HCT116 (cell line): ENCODE results near the gene UBE2Q2. TPM values are rescaled to one million over a fixed set of nuclear protein-coding genes. Genes with fewer than 3 reads are reported as not detected.
"Not testable (repeated sequence)": the region's sequence is repeated elsewhere in the genome, so short reads cannot be mapped to it uniquely, and the experiment has no call there.

Experiments
- ATAC-seq: fragments of 200-7000 bp; cut with Tn5 transposase; 2 replicates; pipeline ENCODE4 v1.9.1; 2020; ENCODE audit warnings: mild to moderate bottlenecking, moderate library complexity
- BruUV-seq: library from RNA; stranded (reverse); fragments of 400-500 nt; replicated peaks from 2 replicates; lab custom pipeline; 2021; lab: Mats Ljungman, UMichigan
- CTCF ChIA-PET: fragments of 300-600 bp; sonication (Branson Sonifier 250); formaldehyde crosslinking; loops from one replicate; lab custom pipeline; 2021; ENCODE audit warnings: antibody characterized with exemption; lab: Charles Lee
- POLR2A ChIA-PET: fragments of 300-600, 350-600 bp; sonication (Branson Sonifier 250); formaldehyde crosslinking; loops from one replicate; lab custom pipeline; 2021; ENCODE audit warnings: antibody characterized with exemption; lab: Charles Lee
- RAD21 ChIA-PET, 2 experiments: fragments of 300-600 bp; sonication (Branson Sonifier 250); formaldehyde crosslinking; loops; one replicate each; lab custom pipeline; 2023; ENCODE audit warnings: low total read pairs in 2 of 2; ENCODE audit not compliant: uncharacterized antibody in 2 of 2, unreplicated experiment in 2 of 2, low non-redundant PET in 1 of 2; lab: Charles Lee
- DNase-seq: peaks from one replicate; pipeline ENCODE4 v3.0.0-alpha.2; 2010; ENCODE audit warnings: low read depth, low spot score
- H2AFZ ChIP-seq: fragments of 200-600 bp; shearing (Covaris generic), sonication (generic); 2 replicates; pipeline ENCODE4 v1.6.1; 2017; ENCODE audit warnings: low read depth, mixed run types, mixed read lengths, antibody characterized with exemption, low read length; ENCODE audit not compliant: poor library complexity, severe bottlenecking
- H3K27ac ChIP-seq: 2 replicates; pipeline ENCODE4 v1.5.1; 2012; ENCODE audit warnings: low read depth, low read length
- H3K27me3 ChIP-seq: fragments of 200-600 bp; sonication (generic); 2 replicates; pipeline ENCODE4 v1.6.1; 2016; ENCODE audit warnings: mixed run types, low read length, mixed read lengths; ENCODE audit not compliant: insufficient read depth
- H3K36me3 ChIP-seq, 2 experiments: fragments of 200-500 bp in 1 of 2; fragments of 200-600 bp in 1 of 2; sonication (Bioruptor generic) in 1 of 2; sonication (generic) in 1 of 2; 2 replicates each; pipeline versions ENCODE4 v1.5.1 to v1.6.1; 2014 to 2016; ENCODE audit warnings: low read length in 2 of 2, inconsistent platforms in 1 of 2, mixed read lengths in 1 of 2, mixed run types in 1 of 2; ENCODE audit not compliant: insufficient read depth in 2 of 2, control insufficient read depth in 1 of 2
- H3K4me1 ChIP-seq, 2 experiments: fragments of 200-600 bp in 1 of 2; sonication (generic) in 1 of 2; 2 replicates each; pipeline versions ENCODE4 v1.5.1 to v1.6.1; 2012 to 2017; ENCODE audit warnings: low read length in 2 of 2, inconsistent platforms in 1 of 2, mild to moderate bottlenecking in 1 of 2, mixed read lengths in 1 of 2, mixed run types in 1 of 2, moderate library complexity in 1 of 2; ENCODE audit not compliant: insufficient read depth in 2 of 2, control insufficient read depth in 1 of 2
- H3K4me2 ChIP-seq: fragments of 200-600 bp; sonication (generic); 2 replicates; pipeline ENCODE4 v1.6.1; 2017; ENCODE audit warnings: mixed run types, low read length, mixed read lengths
- H3K4me3 ChIP-seq, 2 experiments: fragments of 200-600 bp in 1 of 2; sonication (generic) in 1 of 2; replicated peaks in 1 of 2; 2 replicates each; pipeline ENCODE4 v1.5.1; 2011 to 2016; ENCODE audit warnings: low read length in 2 of 2, control low read depth in 1 of 2, low read depth in 1 of 2, mild to moderate bottlenecking in 1 of 2, mixed read lengths in 1 of 2, mixed run types in 1 of 2
- H3K79me2 ChIP-seq: fragments of 200-600 bp; sonication (generic); 2 replicates; pipeline ENCODE4 v1.6.1; 2017; ENCODE audit warnings: mild to moderate bottlenecking, mixed run types, low read length, moderate library complexity, mixed read lengths; ENCODE audit not compliant: insufficient read depth
- H3K9ac ChIP-seq: fragments of 200-600 bp; sonication (generic); 2 replicates; pipeline ENCODE4 v1.6.1; 2016; ENCODE audit warnings: low read length, mixed read lengths
- H3K9me2 ChIP-seq: fragments of 200-600 bp; sonication (generic), shearing (Covaris generic); 2 replicates; pipeline ENCODE4 v1.6.1; 2017; ENCODE audit warnings: mixed run types, mild to moderate bottlenecking, moderate library complexity; ENCODE audit not compliant: insufficient read depth
- H3K9me3 ChIP-seq, 2 experiments: fragments of 200-500 bp in 1 of 2; fragments of 200-600 bp in 1 of 2; sonication (Bioruptor generic) in 1 of 2; sonication (generic) in 1 of 2; 2 replicates each; pipeline ENCODE4 v1.6.1; 2014 to 2017; ENCODE audit warnings: low read length in 2 of 2, mixed read lengths in 2 of 2, inconsistent platforms in 1 of 2, low read depth in 1 of 2, mild to moderate bottlenecking in 1 of 2, mixed run types in 1 of 2, moderate library complexity in 1 of 2; ENCODE audit not compliant: control insufficient read depth in 1 of 2, insufficient read depth in 1 of 2
- H4K20me1 ChIP-seq: fragments of 200-600 bp; sonication (generic), shearing (Covaris generic); 2 replicates; pipeline ENCODE4 v1.6.1; 2017; ENCODE audit warnings: mixed run types, mild to moderate bottlenecking, moderate library complexity; ENCODE audit not compliant: insufficient read depth
- ATF3 ChIP-seq: IDR thresholded peaks from 2 replicates; pipeline ENCODE4 v1.6.1; 2012
- CBX3 ChIP-seq: IDR thresholded peaks from 2 replicates; pipeline ENCODE4 v1.6.1; 2012; ENCODE audit warnings: low read depth
- ELF1 ChIP-seq: IDR thresholded peaks from 2 replicates; pipeline ENCODE4 v1.6.1; 2012; ENCODE audit warnings: low read depth, borderline replicate concordance
- EZH2 ChIP-seq: fragments of 200-600 bp; sonication (generic); IDR thresholded peaks from 2 replicates; pipeline ENCODE4 v1.6.1; 2017; ENCODE audit warnings: antibody characterized with exemption, mixed run types
- EZH2phosphoT487 ChIP-seq: fragments of 200-600 bp; IDR thresholded peaks from 2 replicates; pipeline ENCODE4 v1.6.1; 2018; ENCODE audit warnings: antibody characterized with exemption, borderline replicate concordance
- JUND ChIP-seq: IDR thresholded peaks from 2 replicates; pipeline ENCODE4 v1.6.1; 2012
- POLR2A ChIP-seq: IDR thresholded peaks from 2 replicates; pipeline ENCODE4 v1.7.0; 2011; ENCODE audit warnings: borderline replicate concordance; ENCODE audit not compliant: insufficient read depth, insufficient read length; ENCODE audit errors: extremely low read depth
- POLR2AphosphoS5 ChIP-seq: IDR thresholded peaks from 2 replicates; pipeline ENCODE4 v1.6.1; 2011; ENCODE audit warnings: mild to moderate bottlenecking, low read depth, low read length, moderate library complexity
- RAD21 ChIP-seq: IDR thresholded peaks from 2 replicates; pipeline ENCODE4 v1.6.1; 2012; ENCODE audit warnings: low read depth, mild to moderate bottlenecking
- ZFX ChIP-seq: fragments of 450-650 bp; IDR thresholded peaks from 2 replicates; pipeline ENCODE4 v1.6.1; 2017
- ZNF274 ChIP-seq: fragments of 200-500 bp; sonication (Bioruptor generic); IDR thresholded peaks from 2 replicates; pipeline ENCODE4 v1.6.1; 2014; ENCODE audit warnings: mild to moderate bottlenecking, low read depth, low read length, inconsistent platforms
- intact Hi-C: fragments of 100-400 bp; cut with micrococcal nuclease; formaldehyde crosslinking; loops from 2 replicates; pipeline ENCODE4 v1.10.0; 2022
- total RNA-seq: library from RNA; stranded (reverse); gene quantifications from one replicate; pipeline ENCODE4 v1.2.1, GENCODE V29; 2021; ENCODE audit not compliant: unreplicated experiment
- TF ChIP-seq, protein P1 (sequence below): IDR thresholded peaks from 2 replicates; pipeline ENCODE4 v1.6.1; 2011; ENCODE audit warnings: mild to moderate bottlenecking, low read length, moderate library complexity; ENCODE audit not compliant: insufficient replicate concordance; ENCODE audit errors: extremely low read depth
- TF ChIP-seq, protein P2 (sequence below), 3 experiments: fragments of 200-600 bp in 1 of 3; sonication (generic) in 1 of 3; IDR thresholded peaks in 2 of 3; conservative IDR thresholded peaks in 1 of 3; 2 replicates each; pipeline ENCODE4 v1.5.1; 2012 to 2017; ENCODE audit warnings: low read depth in 2 of 3, low read length in 2 of 3, antibody characterized with exemption in 1 of 3, borderline replicate concordance in 1 of 3, control low read depth in 1 of 3, mild to moderate bottlenecking in 1 of 3, mixed read lengths in 1 of 3, mixed run types in 1 of 3, moderate library complexity in 1 of 3; ENCODE audit not compliant: insufficient read depth in 1 of 3

The UBE2Q2 gene
- total RNA-seq, 1 experiment from 2014 or later, result 12.3 TPM

DNA sequence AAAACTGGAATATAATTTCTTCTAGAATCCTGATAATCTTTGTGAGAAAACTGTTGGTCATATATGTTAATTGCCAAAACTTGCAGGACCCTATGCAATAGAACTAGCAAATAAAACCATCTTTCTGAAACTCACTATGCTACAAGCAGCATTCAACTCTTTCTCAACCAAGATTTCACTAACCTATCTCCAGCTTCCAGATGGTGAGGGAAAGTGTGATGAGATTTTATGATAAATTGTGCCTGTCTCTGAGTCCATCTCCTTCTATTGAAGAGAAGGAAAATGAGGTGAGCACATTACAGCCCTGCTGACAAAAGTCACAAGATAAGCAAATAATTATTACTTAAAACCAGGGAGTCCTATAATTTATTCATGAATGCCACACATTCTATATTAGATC, 44.1 kb upstream of the UBE2Q2 start:
- TF ChIP-seq POLR2A (no peak), ATF3 (no peak), ELF1 (no peak), ZFX (no peak), RAD21 (no peak), ZNF274 (no peak), POLR2AphosphoS5 (no peak), CBX3 (no peak), EZH2 (no peak), JUND (no peak), EZH2phosphoT487 (no peak)
- TF ChIP-seq, protein P1, sequence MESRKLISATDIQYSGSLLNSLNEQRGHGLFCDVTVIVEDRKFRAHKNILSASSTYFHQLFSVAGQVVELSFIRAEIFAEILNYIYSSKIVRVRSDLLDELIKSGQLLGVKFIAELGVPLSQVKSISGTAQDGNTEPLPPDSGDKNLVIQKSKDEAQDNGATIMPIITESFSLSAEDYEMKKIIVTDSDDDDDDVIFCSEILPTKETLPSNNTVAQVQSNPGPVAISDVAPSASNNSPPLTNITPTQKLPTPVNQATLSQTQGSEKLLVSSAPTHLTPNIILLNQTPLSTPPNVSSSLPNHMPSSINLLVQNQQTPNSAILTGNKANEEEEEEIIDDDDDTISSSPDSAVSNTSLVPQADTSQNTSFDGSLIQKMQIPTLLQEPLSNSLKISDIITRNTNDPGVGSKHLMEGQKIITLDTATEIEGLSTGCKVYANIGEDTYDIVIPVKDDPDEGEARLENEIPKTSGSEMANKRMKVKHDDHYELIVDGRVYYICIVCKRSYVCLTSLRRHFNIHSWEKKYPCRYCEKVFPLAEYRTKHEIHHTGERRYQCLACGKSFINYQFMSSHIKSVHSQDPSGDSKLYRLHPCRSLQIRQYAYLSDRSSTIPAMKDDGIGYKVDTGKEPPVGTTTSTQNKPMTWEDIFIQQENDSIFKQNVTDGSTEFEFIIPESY, result no peak
- TF ChIP-seq, protein P2, sequence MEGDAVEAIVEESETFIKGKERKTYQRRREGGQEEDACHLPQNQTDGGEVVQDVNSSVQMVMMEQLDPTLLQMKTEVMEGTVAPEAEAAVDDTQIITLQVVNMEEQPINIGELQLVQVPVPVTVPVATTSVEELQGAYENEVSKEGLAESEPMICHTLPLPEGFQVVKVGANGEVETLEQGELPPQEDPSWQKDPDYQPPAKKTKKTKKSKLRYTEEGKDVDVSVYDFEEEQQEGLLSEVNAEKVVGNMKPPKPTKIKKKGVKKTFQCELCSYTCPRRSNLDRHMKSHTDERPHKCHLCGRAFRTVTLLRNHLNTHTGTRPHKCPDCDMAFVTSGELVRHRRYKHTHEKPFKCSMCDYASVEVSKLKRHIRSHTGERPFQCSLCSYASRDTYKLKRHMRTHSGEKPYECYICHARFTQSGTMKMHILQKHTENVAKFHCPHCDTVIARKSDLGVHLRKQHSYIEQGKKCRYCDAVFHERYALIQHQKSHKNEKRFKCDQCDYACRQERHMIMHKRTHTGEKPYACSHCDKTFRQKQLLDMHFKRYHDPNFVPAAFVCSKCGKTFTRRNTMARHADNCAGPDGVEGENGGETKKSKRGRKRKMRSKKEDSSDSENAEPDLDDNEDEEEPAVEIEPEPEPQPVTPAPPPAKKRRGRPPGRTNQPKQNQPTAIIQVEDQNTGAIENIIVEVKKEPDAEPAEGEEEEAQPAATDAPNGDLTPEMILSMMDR (IDR thresholded peaks at IDR 0.05 in 2 of 3, conservative IDR thresholded peaks at IDR 0.05 in 1 of 3; ENCODE audit: borderline replicate concordance in 1 of 3, insufficient read depth in 1 of 3, low read depth in 2 of 3, low read length in 2 of 3), result no peak

GRCh38 chr15:75800409-75800808, 42.8 kb upstream of the UBE2Q2 start:
- H3K9ac ChIP-seq, H4K20me1 ChIP-seq, DNase-seq, H3K79me2 ChIP-seq, H3K27ac ChIP-seq, ATAC-seq, H3K9me3 ChIP-seq, intact Hi-C loops, H3K36me3 ChIP-seq, POLR2A ChIA-PET, H3K27me3 ChIP-seq, H3K9me2 ChIP-seq, H3K4me2 ChIP-seq, H3K4me3 ChIP-seq, H2AFZ ChIP-seq, BruUV-seq: not testable (repeated sequence)
- ChIA-PET CTCF (interaction anchor here (1.3 to 2.2 kb wide), 2 partner anchors 11 to 114 kb away, joined by 4 to 20 read pairs; no protein-coding TSS in a partner anchor), RAD21 (interaction anchor here in 1 of 2 experiments (1.7 kb wide), 1 partner anchor 115 kb away, joined by 8 read pairs; no protein-coding TSS in a partner anchor)
- peaks cover 3 to 11% of the 10 kb centered on the region in 2 experiments; a peak in 2 of 4 replicates for H3K4me1 ChIP-seq

More for the DNA sequence above, 44.1 kb upstream of the UBE2Q2 start:
- DNase-seq (no peak), ATAC-seq (no peak)
- ChIA-PET RAD21 (no interaction called here), CTCF (no interaction called here), POLR2A (no interaction called here)
- Histone ChIP-seq H3K27me3 (no peaks in the 10 kb centered on the region; the same call in 1 of the 2 replicates), H4K20me1 (no peaks in the 10 kb centered on the region), H3K4me1 (peaks cover 3 to 11% of the 10 kb centered on the region in 2 experiments; a peak in 2 of 4 replicates), H3K4me2 (no peak overlapping the region), H3K4me3 (no peak overlapping the region), H3K79me2 (no peaks in the 10 kb centered on the region), H3K9ac (no peak overlapping the region), H3K9me3 (no peaks in the 10 kb centered on the region), H2AFZ (no peak overlapping the region), H3K36me3 (no peaks in the 10 kb centered on the region), H3K9me2 (no peaks in the 10 kb centered on the region), H3K27ac (no peak overlapping the region)
- BruUV-seq, result no TSS peak
- intact Hi-C loops, result no loop called here
